ENCODE results near the gene NDUFAB1.

GRCh38 chr16:23556881-23557778, 39.0 kb downstream of the NDUFAB1 start, which contains the start of the genes EARS2 and UBFD1:
- TF ChIP-seq CTCF (IDR thresholded peaks at IDR 0.05), result peak in 1 of 3 donors; percentile 94
- TF ChIP-seq POLR2A (IDR thresholded peaks at IDR 0.05), result no peak
